IPS-15b (cell line): ENCODE measurements around the gene TCN1.
"Not testable (repeated sequence)": the region's sequence is repeated elsewhere in the genome, so short reads cannot be mapped to it uniquely, and the experiment has no call there.

ENCODE experiments used
- H3K27me3 ChIP-seq: one replicate; pipeline ENCODE4 v1.6.1; 2013; ENCODE audit warnings: low read length; ENCODE audit not compliant: control insufficient read depth, insufficient read depth
- H3K36me3 ChIP-seq: one replicate; pipeline ENCODE4 v1.6.1; 2013; ENCODE audit warnings: low read length; ENCODE audit not compliant: control insufficient read depth, insufficient read depth
- H3K4me1 ChIP-seq: one replicate; pipeline ENCODE4 v1.6.1; 2013; ENCODE audit warnings: mild to moderate bottlenecking, low read length; ENCODE audit not compliant: control insufficient read depth, insufficient read depth
- H3K4me3 ChIP-seq: one replicate; pipeline ENCODE4 v1.5.1; 2013; ENCODE audit warnings: low read depth, low read length
- H3K9ac ChIP-seq: one replicate; pipeline ENCODE4 v1.6.1; 2013; ENCODE audit warnings: low read depth, mild to moderate bottlenecking, low read length
- H3K9me3 ChIP-seq: one replicate; pipeline ENCODE4 v1.6.1; 2013; ENCODE audit warnings: mild to moderate bottlenecking, low read length; ENCODE audit not compliant: control insufficient read depth, insufficient read depth

The TCN1 gene

DNA sequence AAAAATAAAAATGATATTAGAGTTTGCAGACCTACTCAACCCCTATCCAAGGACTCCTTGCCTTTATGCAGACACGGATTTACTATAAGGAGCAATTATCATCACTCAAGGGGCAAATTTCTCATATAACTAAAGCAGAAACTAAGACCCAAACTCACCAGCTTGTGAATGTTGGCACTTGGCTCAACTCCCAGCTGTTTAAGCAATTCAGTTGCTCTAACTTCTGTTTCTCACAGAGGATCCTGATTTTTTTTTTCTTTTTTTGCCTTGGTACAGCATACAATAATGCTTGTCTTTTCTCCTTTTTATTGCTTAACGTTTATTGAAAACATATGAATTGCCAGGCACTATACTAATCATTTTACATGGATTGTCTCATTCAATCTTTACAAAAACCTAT, 11.4 kb downstream of the TCN1 start:
- Histone ChIP-seq H3K4me1 (peaks cover 3% of the 10 kb centered on the region), H3K4me3 (no peak overlapping the region), H3K36me3 (no peaks in the 10 kb centered on the region), H3K9me3 (no peaks in the 10 kb centered on the region), H3K27me3 (no peaks in the 10 kb centered on the region), H3K9ac (no peak overlapping the region)

DNA sequence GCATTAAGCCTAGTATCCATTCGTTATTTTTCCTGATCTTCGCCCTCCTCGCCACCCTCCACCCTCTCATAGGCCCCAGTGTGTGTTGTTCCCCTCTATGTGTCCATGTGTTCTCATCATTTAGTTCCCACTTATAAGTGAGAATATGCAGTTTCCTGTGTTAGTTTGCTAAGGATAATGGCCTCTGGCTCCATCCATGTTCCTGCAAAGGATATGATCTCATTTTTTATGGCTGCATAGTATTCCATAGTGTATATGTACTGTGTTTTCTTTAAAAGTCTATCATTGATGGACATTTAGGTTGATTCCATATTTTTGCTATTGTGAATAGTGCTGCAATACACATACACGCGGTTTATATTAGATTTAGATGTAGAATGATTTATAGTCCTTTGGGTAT, 14.9 kb downstream of the TCN1 start:
- H3K27me3 ChIP-seq, H3K9me3 ChIP-seq, H3K4me3 ChIP-seq, H3K4me1 ChIP-seq, H3K9ac ChIP-seq, H3K36me3 ChIP-seq: not testable (repeated sequence)

DNA sequence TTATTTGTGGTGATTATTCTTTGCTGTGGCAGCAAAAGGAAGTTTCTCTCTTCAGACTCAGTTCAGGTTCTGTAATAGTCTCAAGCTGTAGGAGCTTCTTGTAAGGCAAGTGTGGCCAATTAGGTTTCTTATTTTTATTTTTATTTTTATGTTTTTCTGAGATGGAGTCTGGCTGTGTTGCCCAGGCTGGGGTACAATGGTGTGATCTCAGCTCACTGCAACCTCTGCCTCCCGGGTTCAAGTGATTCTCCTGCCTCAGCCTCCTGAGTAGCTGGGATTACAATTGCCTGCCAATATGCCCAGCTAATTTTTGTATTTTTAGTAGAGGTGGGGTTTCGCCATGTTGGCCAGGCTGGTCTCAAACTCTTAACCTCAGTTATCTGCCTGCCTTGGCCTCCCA, 16.7 kb downstream of the TCN1 start:
- not testable (repeated sequence) for H3K4me1 ChIP-seq, H3K4me3 ChIP-seq, H3K9me3 ChIP-seq, H3K27me3 ChIP-seq, H3K36me3 ChIP-seq, H3K9ac ChIP-seq

DNA sequence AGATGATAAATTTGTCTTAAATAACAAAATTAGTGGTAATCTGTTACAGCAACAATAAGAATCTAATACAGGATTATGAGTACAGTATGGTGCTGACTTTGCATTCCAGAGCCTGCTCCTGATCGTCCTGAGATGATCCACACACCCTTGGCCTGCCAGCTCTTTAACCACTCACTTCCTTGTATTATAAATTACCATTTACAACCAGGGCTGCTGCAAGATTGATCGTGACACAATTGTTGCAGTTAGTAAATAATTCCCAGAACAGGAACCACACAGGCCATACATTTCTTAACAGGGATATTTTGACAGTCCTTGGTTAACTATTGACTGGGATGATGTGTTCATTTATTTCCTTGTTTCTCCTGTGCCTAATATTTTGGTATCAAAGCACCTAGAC, 17.2 kb downstream of the TCN1 start:
- H3K27me3 ChIP-seq = no peaks in the 10 kb centered on the region
- H3K4me1 ChIP-seq = peaks cover 5% of the 10 kb centered on the region
- H3K4me3 ChIP-seq = no peak overlapping the region
- no peaks in the 10 kb centered on the region for H3K36me3 ChIP-seq
- H3K9ac ChIP-seq = no peak overlapping the region
- H3K9me3 ChIP-seq = no peaks in the 10 kb centered on the region

DNA sequence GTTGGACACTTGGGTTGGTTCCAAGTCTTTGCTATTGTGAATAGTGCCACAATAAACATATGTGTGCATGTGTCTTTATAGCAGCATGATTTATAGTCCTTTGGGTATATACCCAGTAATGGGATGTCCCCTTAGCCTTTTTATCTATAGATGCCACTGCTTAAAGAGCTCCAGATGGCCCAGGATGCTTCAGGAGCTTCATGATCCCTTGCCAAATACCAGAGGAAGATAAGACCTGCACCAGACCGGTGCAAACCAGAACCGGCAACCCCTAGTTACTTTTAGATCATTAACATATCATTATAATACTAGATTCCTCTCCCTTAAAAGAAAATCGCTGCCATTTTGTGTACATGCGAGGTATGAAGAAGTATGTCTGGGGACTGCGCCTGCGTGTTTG, 17.8 kb downstream of the TCN1 start:
- not testable (repeated sequence) for H3K4me3 ChIP-seq, H3K36me3 ChIP-seq, H3K9ac ChIP-seq, H3K4me1 ChIP-seq, H3K27me3 ChIP-seq, H3K9me3 ChIP-seq

DNA sequence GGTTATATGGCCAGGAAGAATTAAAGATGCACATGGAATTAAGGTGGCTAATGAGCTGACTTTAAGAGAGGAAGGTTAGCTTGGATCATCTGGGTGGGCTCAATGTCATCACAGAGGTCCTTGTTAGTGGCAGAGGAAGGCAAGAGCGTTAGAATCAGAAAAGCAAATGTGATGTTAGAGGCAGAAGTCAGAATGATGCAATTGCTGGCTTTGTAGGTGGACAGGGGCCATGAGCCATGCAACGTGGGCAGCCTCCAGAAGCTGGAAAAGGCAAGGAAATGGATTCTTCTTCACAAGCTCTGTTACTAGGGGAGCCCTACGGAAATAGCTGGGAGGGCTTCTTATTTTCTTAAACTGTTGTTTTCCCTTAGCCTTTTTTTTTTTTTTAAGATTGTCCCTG, 18.7 kb downstream of the TCN1 start:
- H3K9ac ChIP-seq = no peak overlapping the region
- H3K27me3 ChIP-seq = no peaks in the 10 kb centered on the region
- no peak overlapping the region for H3K4me3 ChIP-seq
- peaks cover 5% of the 10 kb centered on the region for H3K4me1 ChIP-seq
- H3K36me3 ChIP-seq = no peaks in the 10 kb centered on the region
- no peaks in the 10 kb centered on the region for H3K9me3 ChIP-seq

DNA sequence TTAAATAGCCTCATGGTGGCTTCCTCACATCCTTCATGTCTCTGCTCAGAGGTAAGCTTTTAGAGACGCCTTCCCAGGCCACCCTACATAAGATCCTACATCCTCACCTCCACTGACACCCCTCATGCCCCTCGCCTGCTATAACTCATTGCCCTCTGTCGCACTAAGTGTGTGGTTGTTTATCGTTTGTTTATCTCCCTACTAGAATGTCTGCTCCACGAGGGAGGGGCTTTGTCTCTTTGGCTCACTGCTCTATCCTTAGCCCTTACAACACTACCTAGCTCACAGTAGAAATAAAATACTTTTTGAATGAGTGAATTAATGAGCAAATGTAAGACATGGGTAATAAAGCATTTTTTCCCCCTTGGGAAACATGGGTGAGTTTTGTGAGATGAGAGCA, 19.7 kb downstream of the TCN1 start:
- H3K9me3 ChIP-seq = no peaks in the 10 kb centered on the region
- no peak overlapping the region for H3K9ac ChIP-seq
- no peaks in the 10 kb centered on the region for H3K27me3 ChIP-seq
- no peak overlapping the region for H3K4me3 ChIP-seq
- H3K4me1 ChIP-seq = peaks cover 5% of the 10 kb centered on the region
- no peaks in the 10 kb centered on the region for H3K36me3 ChIP-seq

DNA sequence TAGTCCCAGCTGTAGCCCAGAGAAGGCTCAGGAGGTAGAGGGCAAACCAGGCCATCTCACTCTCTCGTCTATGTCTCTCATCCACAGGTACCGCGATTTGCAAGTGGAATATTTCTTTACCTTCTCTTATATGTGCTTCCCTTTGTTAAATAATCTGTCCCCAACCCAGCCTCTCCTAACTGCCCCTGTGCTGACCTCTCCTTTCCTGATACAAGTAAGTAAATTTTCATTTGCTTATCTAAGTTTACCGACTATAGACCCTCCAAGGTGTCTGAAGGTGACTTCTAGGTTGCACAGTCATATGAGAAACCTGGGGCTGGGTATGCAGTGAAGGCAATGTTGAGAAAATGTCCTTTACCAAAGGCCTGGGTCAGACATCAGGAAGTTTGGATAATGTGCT, 20.9 kb downstream of the TCN1 start, which contains the start of gene CBLIF:
Gene CBLIF (minus strand): TSS at position 101 of the 400 bp plus-strand sequence. CDS start 46 bp downstream, at position 55.
- no peaks in the 10 kb centered on the region for H3K36me3 ChIP-seq
- H3K9ac ChIP-seq = no peak within 1 kb of the TSS
- H3K9me3 ChIP-seq = no peaks in the 10 kb centered on the region
- peaks cover 5% of the 10 kb centered on the region for H3K4me1 ChIP-seq
- no peak within 1 kb of the TSS for H3K4me3 ChIP-seq
- H3K27me3 ChIP-seq = no peaks in the 10 kb centered on the region

DNA sequence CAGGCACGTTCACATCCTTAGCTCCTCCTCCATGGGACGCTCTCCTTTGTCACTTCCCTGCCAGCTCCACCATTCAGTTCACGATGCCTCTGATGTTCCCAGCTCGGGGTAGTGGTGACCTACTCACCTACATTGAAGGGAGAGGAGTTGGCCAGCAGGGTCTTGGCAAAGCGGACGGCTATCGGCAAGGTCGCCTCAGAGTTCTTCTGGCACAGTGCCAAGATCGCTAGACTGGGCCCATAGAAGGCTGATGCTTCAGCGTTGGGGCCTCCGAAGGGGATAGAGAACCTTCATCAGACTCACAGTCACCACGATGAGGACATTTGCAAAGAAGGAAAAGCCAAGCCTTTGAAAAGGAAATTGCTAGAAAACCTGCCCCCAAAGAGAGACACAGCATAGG, 24.0 kb downstream of the TCN1 start:
- Histone ChIP-seq H3K4me1 (peaks cover 5% of the 10 kb centered on the region), H3K9me3 (no peaks in the 10 kb centered on the region), H3K9ac (no peak overlapping the region), H3K36me3 (no peaks in the 10 kb centered on the region), H3K4me3 (no peak overlapping the region), H3K27me3 (no peaks in the 10 kb centered on the region)

DNA sequence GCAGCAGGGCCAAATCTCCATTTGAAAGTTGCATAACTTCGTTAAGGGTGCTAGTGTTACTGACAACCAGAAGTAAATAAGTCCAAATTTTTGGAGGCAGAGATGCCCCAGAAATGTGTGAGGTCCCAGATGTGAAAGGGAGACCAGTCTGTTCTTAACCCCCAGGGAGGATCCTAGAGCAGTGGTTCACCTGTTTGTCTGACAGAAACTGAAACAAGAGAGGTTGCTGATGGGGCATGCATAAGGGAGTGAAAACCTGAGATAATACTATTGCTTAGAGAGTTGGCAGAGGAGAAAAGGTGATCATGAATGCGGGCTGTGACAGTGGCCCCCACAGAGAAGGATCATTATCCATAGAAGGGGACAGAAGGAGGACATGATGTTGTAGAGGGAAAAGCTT, 24.8 kb downstream of the TCN1 start:
- Histone ChIP-seq H3K36me3 (no peaks in the 10 kb centered on the region), H3K9ac (no peak overlapping the region)

DNA sequence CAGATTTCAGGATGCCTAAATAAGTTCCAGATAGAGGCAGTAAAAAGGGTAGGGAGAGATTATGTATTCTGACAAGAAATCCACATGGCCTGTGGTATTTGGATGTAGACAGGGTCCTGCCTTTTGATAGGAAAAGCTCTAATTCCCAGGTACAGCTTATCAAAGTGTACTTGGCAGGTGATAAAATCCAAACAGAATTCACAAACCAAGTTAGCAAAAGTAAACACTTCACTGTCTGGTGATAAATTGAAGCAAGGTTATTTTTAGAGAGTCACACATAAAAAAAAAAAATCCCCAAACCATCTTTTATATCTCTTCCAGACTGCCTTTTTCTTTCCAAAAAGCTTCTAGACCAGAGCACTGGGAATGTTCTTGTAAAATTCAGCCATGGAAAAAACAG, 26.7 kb downstream of the TCN1 start:
- H3K36me3 ChIP-seq = no peaks in the 10 kb centered on the region
- H3K9me3 ChIP-seq = no peaks in the 10 kb centered on the region
- H3K27me3 ChIP-seq = no peaks in the 10 kb centered on the region

More for the DNA sequence above, 24.8 kb downstream of the TCN1 start:
- Histone ChIP-seq H3K4me1 (peaks cover under 1% of the 10 kb centered on the region), H3K4me3 (no peak overlapping the region), H3K9me3 (no peaks in the 10 kb centered on the region), H3K27me3 (no peaks in the 10 kb centered on the region)

DNA sequence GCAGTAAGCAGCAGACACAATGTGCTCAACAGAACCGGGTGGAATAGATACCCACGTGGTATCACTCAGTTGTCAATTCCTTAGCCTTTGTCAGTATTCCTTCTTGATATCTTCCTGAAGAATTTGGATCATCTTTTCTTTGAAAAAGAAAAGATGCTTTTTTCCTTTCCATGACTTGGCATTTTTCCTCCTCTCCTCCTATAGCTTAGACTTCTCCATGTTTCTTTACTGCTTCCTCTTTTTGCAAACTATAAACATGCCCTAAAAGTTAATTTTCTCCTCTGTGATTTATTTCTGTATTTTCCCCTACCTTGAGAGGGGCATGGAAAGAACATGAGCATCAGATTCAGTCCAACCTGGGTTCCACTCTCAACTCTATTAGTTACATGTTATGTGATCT, 32.7 kb downstream of the TCN1 start:
- Histone ChIP-seq H3K9ac (no peak overlapping the region), H3K36me3 (no peaks in the 10 kb centered on the region), H3K4me1 (no peaks in the 10 kb centered on the region), H3K4me3 (no peak overlapping the region), H3K27me3 (no peaks in the 10 kb centered on the region), H3K9me3 (no peaks in the 10 kb centered on the region)

More for the DNA sequence above, 26.7 kb downstream of the TCN1 start:
- no peak overlapping the region for H3K4me3 ChIP-seq
- no peak overlapping the region for H3K9ac ChIP-seq
- no peaks in the 10 kb centered on the region for H3K4me1 ChIP-seq

DNA sequence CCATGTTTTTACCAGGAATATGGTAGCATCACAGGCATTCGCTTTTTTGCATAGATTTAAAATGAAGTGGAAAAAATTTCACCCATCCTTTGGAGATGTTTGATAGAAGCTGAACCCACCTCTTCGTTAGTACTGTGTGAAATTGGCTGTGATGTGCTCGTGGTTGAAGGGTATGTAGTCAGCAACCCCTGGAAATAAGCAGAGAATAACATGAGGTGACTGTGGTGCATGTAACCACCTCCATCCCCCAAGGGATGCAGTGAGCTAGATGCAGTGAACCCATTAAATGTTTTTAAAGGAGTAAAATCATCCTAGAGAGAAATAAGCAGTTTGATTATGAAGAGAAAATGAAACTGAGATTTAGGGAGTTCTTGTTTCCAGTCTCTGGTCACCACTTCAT, 36.9 kb downstream of the TCN1 start:
- Histone ChIP-seq H3K36me3 (no peaks in the 10 kb centered on the region), H3K4me3 (no peak overlapping the region), H3K4me1 (no peaks in the 10 kb centered on the region), H3K27me3 (no peaks in the 10 kb centered on the region), H3K9ac (no peak overlapping the region), H3K9me3 (no peaks in the 10 kb centered on the region)
